Measurements from ENCODE around the gene CRTC3.

The CRTC3 gene

DNA sequence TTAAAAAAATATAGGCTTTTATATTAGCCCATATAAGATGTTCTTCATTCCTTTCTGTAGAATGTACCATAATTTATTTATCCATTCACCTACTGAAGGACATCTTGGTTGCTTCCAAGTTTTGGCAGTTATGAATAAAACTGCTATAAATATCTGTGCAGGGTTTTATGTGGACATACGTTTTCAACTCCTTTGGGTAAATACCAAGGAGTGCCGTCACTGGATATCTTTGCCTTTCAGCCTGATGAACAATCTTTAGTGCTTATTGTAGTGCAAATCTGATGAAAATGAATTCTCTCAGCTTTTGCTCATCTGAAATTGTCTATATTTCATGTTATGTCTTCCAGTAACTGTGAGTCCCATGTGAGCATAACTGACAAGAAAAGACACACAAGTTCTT is 160.9 kb downstream of the CRTC3 start:
- DNase-seq (ENCODE audit: extremely low read depth, low read depth), result no peak
- TF ChIP-seq, protein P1, sequence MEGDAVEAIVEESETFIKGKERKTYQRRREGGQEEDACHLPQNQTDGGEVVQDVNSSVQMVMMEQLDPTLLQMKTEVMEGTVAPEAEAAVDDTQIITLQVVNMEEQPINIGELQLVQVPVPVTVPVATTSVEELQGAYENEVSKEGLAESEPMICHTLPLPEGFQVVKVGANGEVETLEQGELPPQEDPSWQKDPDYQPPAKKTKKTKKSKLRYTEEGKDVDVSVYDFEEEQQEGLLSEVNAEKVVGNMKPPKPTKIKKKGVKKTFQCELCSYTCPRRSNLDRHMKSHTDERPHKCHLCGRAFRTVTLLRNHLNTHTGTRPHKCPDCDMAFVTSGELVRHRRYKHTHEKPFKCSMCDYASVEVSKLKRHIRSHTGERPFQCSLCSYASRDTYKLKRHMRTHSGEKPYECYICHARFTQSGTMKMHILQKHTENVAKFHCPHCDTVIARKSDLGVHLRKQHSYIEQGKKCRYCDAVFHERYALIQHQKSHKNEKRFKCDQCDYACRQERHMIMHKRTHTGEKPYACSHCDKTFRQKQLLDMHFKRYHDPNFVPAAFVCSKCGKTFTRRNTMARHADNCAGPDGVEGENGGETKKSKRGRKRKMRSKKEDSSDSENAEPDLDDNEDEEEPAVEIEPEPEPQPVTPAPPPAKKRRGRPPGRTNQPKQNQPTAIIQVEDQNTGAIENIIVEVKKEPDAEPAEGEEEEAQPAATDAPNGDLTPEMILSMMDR (IDR thresholded peaks at IDR 0.05; ENCODE audit: low read depth, low read length, missing control alignments), result no peak

DNA sequence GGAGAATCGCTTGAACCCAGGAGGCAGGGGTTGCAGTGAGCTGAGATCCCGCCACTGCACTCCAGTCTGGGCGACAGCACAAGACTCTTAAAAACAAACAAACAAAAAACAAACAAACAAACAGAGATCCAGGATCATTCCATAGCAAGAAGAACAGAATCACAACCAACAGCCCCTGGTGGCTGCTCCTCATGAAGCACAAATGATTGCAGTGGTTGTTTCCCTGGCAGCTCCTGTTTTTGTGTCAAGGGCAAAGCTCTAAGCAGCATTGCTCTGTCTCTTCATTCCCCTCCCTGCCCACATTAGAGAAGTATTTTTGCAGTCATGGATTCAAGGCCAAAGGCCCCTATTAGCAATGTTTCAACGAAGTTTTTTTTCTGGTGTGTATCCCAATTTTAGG is 161.6 kb downstream of the CRTC3 start:
- TF ChIP-seq, protein P1 (IDR thresholded peaks at IDR 0.05; ENCODE audit: low read depth, low read length, missing control alignments), result no peak
- no peak overlapping the region for H3K4me3 ChIP-seq (replicated peaks; ENCODE audit: low read depth, low read length)
- no peak for DNase-seq (ENCODE audit: extremely low read depth, low read depth)

More for the DNA sequence above, 160.9 kb downstream of the CRTC3 start:
- no peak overlapping the region for H3K4me3 ChIP-seq (replicated peaks; ENCODE audit: low read depth, low read length)

DNA sequence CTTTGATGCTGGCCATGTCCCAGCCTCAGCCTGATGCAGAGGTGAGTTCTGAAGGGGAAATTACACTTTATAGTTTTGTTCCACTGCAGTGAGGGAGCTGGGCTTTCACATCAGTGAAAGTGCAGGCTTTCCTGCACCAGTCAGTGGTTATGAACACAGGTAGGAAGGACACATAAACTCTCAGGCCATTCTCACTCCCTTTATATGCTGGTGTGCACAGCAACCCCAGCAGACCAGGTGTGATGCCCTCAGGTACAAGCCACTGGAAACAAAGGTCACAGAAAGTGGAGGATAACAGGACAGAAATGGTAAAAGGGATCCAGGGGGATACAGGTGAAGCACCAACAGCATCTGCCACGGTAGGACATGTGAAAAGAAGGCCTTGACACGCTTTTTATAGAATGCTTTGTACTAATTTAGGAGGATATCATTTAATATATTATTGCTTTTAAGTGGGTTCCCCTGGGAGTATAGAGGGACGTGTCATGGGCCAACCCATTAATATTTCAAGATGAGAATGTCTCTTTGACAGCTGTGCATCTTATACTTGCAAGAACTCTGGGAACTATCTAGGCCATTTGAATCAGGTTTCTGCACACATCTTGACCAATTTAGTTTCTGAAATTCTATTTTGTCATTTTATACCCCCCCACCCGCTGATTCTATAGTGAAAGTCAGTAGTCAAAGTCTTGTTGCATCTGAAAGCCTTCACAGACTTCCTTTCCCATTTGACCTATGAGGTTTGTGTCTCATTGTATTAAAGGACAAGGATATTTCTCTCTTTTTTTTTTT is 162.5 kb downstream of the CRTC3 start:
- DNase-seq (ENCODE audit: extremely low read depth, low read depth), result no peak
- no peak overlapping the region for H3K4me3 ChIP-seq (replicated peaks; ENCODE audit: low read depth, low read length)
- TF ChIP-seq, protein P1 (IDR thresholded peaks at IDR 0.05; ENCODE audit: low read depth, low read length, missing control alignments), result no peak

Data from HFF-Myc (cell line).